Measurements from ENCODE around the gene C12orf56. TPM values are rescaled to one million over a fixed set of nuclear protein-coding genes. Genes with fewer than 3 reads are reported as not detected.
A peak's percentile ranks its signal among the peaks of the same experiment; 100 is the strongest.

Gene C12orf56
- total RNA-seq (under 1 TPM in 4 of 5 donors, not detected in 1; 0.07 to 0.33 (median 0.24) TPM), total RNA-seq (0 to 0.40 (median 0.06) reads per million in 29 experiments)
- 0.24 TPM for total RNA-seq (2013)

- peaks cover 7 to 23% of the 10 kb centered on the region in 2 experiments for H3K4me1 ChIP-seq (ENCODE audit: control insufficient read depth in 1 of 2, extremely low read depth in 1 of 2, insufficient read depth in 2 of 2, low read length in 2 of 2)
- no peaks in the 10 kb centered on the region for H3K36me3 Mint-ChIP-seq
- H3K27ac Mint-ChIP-seq, result peak within 1 kb of the TSS in 1 of 2 donors; percentile 6
- no peaks in the 10 kb centered on the region for H3K9me3 Mint-ChIP-seq
- 4% methylated on average over 65 of the region's 66 CpGs for WGBS (ENCODE audit: insufficient coverage)
- peaks cover 0 to 2% of the 10 kb centered on the region in 2 donors for H3K27me3 Mint-ChIP-seq
- peak in 5 of 35 experiments; percentile 3 to 33 (median 19) for DNase-seq
- POLR2A ChIA-PET, result no interaction called here
- no peak within 1 kb of the TSS for H3K27ac ChIP-seq (ENCODE audit: low read length)
- peak; percentile 42 to 64 (median 51) for ATAC-seq (replicated peaks in 1 of 4)
- peaks cover 0 to 18% of the 10 kb centered on the region in 2 experiments for H3K27me3 ChIP-seq (replicated peaks in 1 of 2; ENCODE audit: control insufficient read depth in 2 of 2, extremely low read depth in 1 of 2, insufficient read depth in 2 of 2, low read length in 1 of 2)
- H3K4me3 Mint-ChIP-seq, result peak within 1 kb of the TSS; percentile 79 to 81 (median 79)
- CTCF ChIA-PET, result interaction anchor here in 1 of 2 donors (0.7 to 1.0 kb wide), 2 partner anchors 14 to 549 kb away, joined by 3 to 4 read pairs; partner anchors contain the start of gene XPOT
- peak within 1 kb of the TSS; percentile 46 to 63 for H3K4me3 ChIP-seq (ENCODE audit: control insufficient read depth in 1 of 2, extremely low read depth in 1 of 2, low read length in 1 of 2)
- H3K9me3 ChIP-seq, result no peaks in the 10 kb centered on the region
- peaks cover 23 to 28% (median 25%) of the 10 kb centered on the region in 3 donors for H3K4me1 Mint-ChIP-seq
- no peaks in the 10 kb centered on the region for H3K36me3 ChIP-seq (ENCODE audit: control insufficient read depth in 2 of 2, extremely low read depth in 1 of 2, insufficient read depth in 1 of 2, low read length in 1 of 2)
Observed at GRCh38 chr12:64390275-64390851, at the start of gene C12orf56. Gene C12orf56, minus strand, starts transcription at chr12:64390758. Its CDS starts 193 bp downstream, at chr12:64390565.

DNA sequence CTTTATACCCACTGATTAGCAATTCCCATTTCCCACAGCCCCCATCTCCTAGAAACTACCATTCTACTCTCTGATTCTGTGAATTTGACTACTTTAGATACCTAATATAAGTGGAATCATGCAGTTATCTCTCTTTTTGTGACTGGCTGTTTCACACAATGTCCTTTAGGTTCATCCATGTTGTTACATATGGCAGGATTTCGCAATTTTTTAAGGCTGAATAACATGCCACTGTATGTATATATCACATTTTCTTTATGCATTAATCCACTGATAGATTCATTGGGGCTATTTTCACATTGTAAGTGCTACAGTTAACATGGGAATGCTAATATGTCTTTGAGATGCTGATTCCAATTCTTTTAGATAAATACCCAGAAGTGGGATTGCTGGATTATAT, 49.5 kb upstream of the C12orf56 start:
- no peak overlapping the region for H3K4me3 Mint-ChIP-seq
- WGBS (ENCODE audit: insufficient coverage), result no CpG with 5 or more reads among the region's 1 CpG
- DNase-seq (no peak), ATAC-seq (replicated peaks in 1 of 4) (no peak)
- H3K4me1 Mint-ChIP-seq, result peaks cover 7 to 9% (median 8%) of the 10 kb centered on the region in 3 donors
- H3K27me3 Mint-ChIP-seq, result no peaks in the 10 kb centered on the region
- peaks cover 12 to 57% of the 10 kb centered on the region in 2 donors for H3K36me3 ChIP-seq (ENCODE audit: control insufficient read depth in 2 of 2, extremely low read depth in 1 of 2, insufficient read depth in 1 of 2, low read length in 1 of 2)
- H3K9me3 Mint-ChIP-seq, result no peaks in the 10 kb centered on the region
- no peak overlapping the region for H3K27ac Mint-ChIP-seq
- no peaks in the 10 kb centered on the region for H3K27me3 ChIP-seq (replicated peaks in 1 of 2; ENCODE audit: control insufficient read depth in 2 of 2, extremely low read depth in 1 of 2, insufficient read depth in 2 of 2, low read length in 1 of 2)
- no peak overlapping the region for H3K27ac ChIP-seq (ENCODE audit: low read length)
- ChIA-PET POLR2A (no interaction called here), CTCF (no interaction called here)
- H3K9me3 ChIP-seq, result no peaks in the 10 kb centered on the region
- H3K4me1 ChIP-seq (ENCODE audit: control insufficient read depth in 1 of 2, extremely low read depth in 1 of 2, insufficient read depth in 2 of 2, low read length in 2 of 2), result no peaks in the 10 kb centered on the region
- no peak overlapping the region for H3K4me3 ChIP-seq (ENCODE audit: control insufficient read depth in 1 of 2, extremely low read depth in 1 of 2, low read length in 1 of 2)
- peaks cover 54% of the 10 kb centered on the region for H3K36me3 Mint-ChIP-seq

- Histone ChIP-seq H3K27ac (ENCODE audit: low read length) (no peak overlapping the region), H3K9me3 (no peaks in the 10 kb centered on the region), H3K27me3 (replicated peaks in 1 of 2; ENCODE audit: control insufficient read depth in 2 of 2, extremely low read depth in 1 of 2, insufficient read depth in 2 of 2, low read length in 1 of 2) (no peaks in the 10 kb centered on the region), H3K4me1 (ENCODE audit: control insufficient read depth in 1 of 2, extremely low read depth in 1 of 2, insufficient read depth in 2 of 2, low read length in 2 of 2) (no peaks in the 10 kb centered on the region), H3K4me3 (ENCODE audit: control insufficient read depth in 1 of 2, extremely low read depth in 1 of 2, low read length in 1 of 2) (no peak overlapping the region), H3K36me3 (ENCODE audit: control insufficient read depth in 2 of 2, extremely low read depth in 1 of 2, insufficient read depth in 1 of 2, low read length in 1 of 2) (peaks cover 10 to 84% of the 10 kb centered on the region in 2 donors)
- Mint-ChIP-seq H3K9me3 (no peaks in the 10 kb centered on the region), H3K4me1 (no peaks in the 10 kb centered on the region), H3K27me3 (no peaks in the 10 kb centered on the region), H3K36me3 (peaks cover 73% of the 10 kb centered on the region), H3K4me3 (no peak overlapping the region), H3K27ac (no peak overlapping the region)
- no peak for DNase-seq
- ChIA-PET CTCF (no interaction called here), POLR2A (no interaction called here)
- ATAC-seq (replicated peaks in 1 of 4), result no peak
- 83% methylated on average over 1 of the region's 5 CpGs for WGBS (ENCODE audit: insufficient coverage)
Observed at GRCh38 chr12:64433915-64434314, 43.4 kb upstream of the C12orf56 start.

- no peak overlapping the region for H3K27ac ChIP-seq (ENCODE audit: low read length)
- Mint-ChIP-seq H3K27me3 (no peaks in the 10 kb centered on the region), H3K4me3 (no peak overlapping the region), H3K36me3 (peaks cover 69% of the 10 kb centered on the region), H3K9me3 (no peaks in the 10 kb centered on the region), H3K27ac (no peak overlapping the region), H3K4me1 (no peaks in the 10 kb centered on the region)
- WGBS (ENCODE audit: insufficient coverage), result 96% methylated on average over 3 of the region's 4 CpGs
- ChIA-PET CTCF (interaction anchor here in 1 of 2 donors (0.6 kb wide), 1 partner anchor 312 kb away, joined by 9 read pairs; no protein-coding TSS in a partner anchor), POLR2A (no interaction called here)
- H3K27me3 ChIP-seq (replicated peaks in 1 of 2; ENCODE audit: control insufficient read depth in 2 of 2, extremely low read depth in 1 of 2, insufficient read depth in 2 of 2, low read length in 1 of 2), result no peaks in the 10 kb centered on the region
- H3K4me3 ChIP-seq (ENCODE audit: control insufficient read depth in 1 of 2, extremely low read depth in 1 of 2, low read length in 1 of 2), result no peak overlapping the region
- DNase-seq, result no peak
- H3K4me1 ChIP-seq (ENCODE audit: control insufficient read depth in 1 of 2, extremely low read depth in 1 of 2, insufficient read depth in 2 of 2, low read length in 2 of 2), result no peaks in the 10 kb centered on the region
- no peak for ATAC-seq (replicated peaks in 1 of 4)
- H3K36me3 ChIP-seq (ENCODE audit: control insufficient read depth in 2 of 2, extremely low read depth in 1 of 2, insufficient read depth in 1 of 2, low read length in 1 of 2), result peaks cover 12 to 84% of the 10 kb centered on the region in 2 donors
- no peaks in the 10 kb centered on the region for H3K9me3 ChIP-seq
Observed at GRCh38 chr12:64431791-64432190, 41.2 kb upstream of the C12orf56 start.

- DNase-seq (no peak), ATAC-seq (replicated peaks in 1 of 4) (no peak)
- Histone ChIP-seq H3K27ac (ENCODE audit: low read length) (no peak overlapping the region), H3K4me1 (ENCODE audit: control insufficient read depth in 1 of 2, extremely low read depth in 1 of 2, insufficient read depth in 2 of 2, low read length in 2 of 2) (no peaks in the 10 kb centered on the region), H3K9me3 (no peaks in the 10 kb centered on the region), H3K4me3 (ENCODE audit: control insufficient read depth in 1 of 2, extremely low read depth in 1 of 2, low read length in 1 of 2) (no peak overlapping the region), H3K36me3 (ENCODE audit: control insufficient read depth in 2 of 2, extremely low read depth in 1 of 2, insufficient read depth in 1 of 2, low read length in 1 of 2) (peaks cover 8 to 84% of the 10 kb centered on the region in 2 donors), H3K27me3 (replicated peaks in 1 of 2; ENCODE audit: control insufficient read depth in 2 of 2, extremely low read depth in 1 of 2, insufficient read depth in 2 of 2, low read length in 1 of 2) (no peaks in the 10 kb centered on the region)
- no peaks in the 10 kb centered on the region for H3K4me1 Mint-ChIP-seq
- H3K27ac Mint-ChIP-seq, result no peak overlapping the region
- no peak overlapping the region for H3K4me3 Mint-ChIP-seq
- no peaks in the 10 kb centered on the region for H3K9me3 Mint-ChIP-seq
- H3K27me3 Mint-ChIP-seq, result no peaks in the 10 kb centered on the region
- peaks cover 71% of the 10 kb centered on the region for H3K36me3 Mint-ChIP-seq
- POLR2A ChIA-PET, result interaction anchor here in 1 of 2 donors (0.7 kb wide), 1 partner anchor 19 kb away, joined by 3 read pairs; no protein-coding TSS in a partner anchor
- no CpG with 5 or more reads among the region's 2 CpGs for WGBS (ENCODE audit: insufficient coverage)
- CTCF ChIA-PET, result no interaction called here
Observed at GRCh38 chr12:64430886-64431285, 40.3 kb upstream of the C12orf56 start.

DNA sequence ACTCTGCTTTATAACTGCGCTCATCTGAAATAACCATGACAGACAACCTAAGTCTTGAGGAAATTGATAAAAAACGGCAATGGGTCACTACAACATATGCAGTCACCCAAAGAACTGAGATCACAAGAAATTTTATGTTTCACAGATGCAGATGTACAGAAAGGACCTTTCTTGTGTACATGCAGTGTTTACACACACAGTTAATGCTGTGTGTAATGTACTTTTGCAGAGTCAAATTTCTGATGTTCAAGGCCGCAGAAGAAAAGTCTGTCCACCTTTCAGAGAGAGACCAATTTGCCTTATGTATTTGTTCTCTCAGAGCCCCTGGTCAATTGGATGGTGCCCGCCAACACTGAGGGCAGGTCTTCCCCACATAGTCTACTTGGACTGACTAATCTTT, 38.4 kb upstream of the C12orf56 start:
- ATAC-seq (replicated peaks in 1 of 4) (no peak), DNase-seq (no peak)
- peaks cover 8 to 83% of the 10 kb centered on the region in 2 donors for H3K36me3 ChIP-seq (ENCODE audit: control insufficient read depth in 2 of 2, extremely low read depth in 1 of 2, insufficient read depth in 1 of 2, low read length in 1 of 2)
- H3K9me3 ChIP-seq, result no peaks in the 10 kb centered on the region
- H3K4me1 Mint-ChIP-seq, result no peaks in the 10 kb centered on the region
- H3K36me3 Mint-ChIP-seq, result peaks cover 71% of the 10 kb centered on the region
- H3K4me3 ChIP-seq (ENCODE audit: control insufficient read depth in 1 of 2, extremely low read depth in 1 of 2, low read length in 1 of 2), result no peak overlapping the region
- 100% methylated on average over 1 of the region's 4 CpGs for WGBS (ENCODE audit: insufficient coverage)
- no peaks in the 10 kb centered on the region for H3K27me3 Mint-ChIP-seq
- no peaks in the 10 kb centered on the region for H3K9me3 Mint-ChIP-seq
- H3K4me1 ChIP-seq (ENCODE audit: control insufficient read depth in 1 of 2, extremely low read depth in 1 of 2, insufficient read depth in 2 of 2, low read length in 2 of 2), result no peaks in the 10 kb centered on the region
- ChIA-PET CTCF (no interaction called here), POLR2A (no interaction called here)
- H3K4me3 Mint-ChIP-seq, result no peak overlapping the region
- no peak overlapping the region for H3K27ac Mint-ChIP-seq
- H3K27me3 ChIP-seq (replicated peaks in 1 of 2; ENCODE audit: control insufficient read depth in 2 of 2, extremely low read depth in 1 of 2, insufficient read depth in 2 of 2, low read length in 1 of 2), result no peaks in the 10 kb centered on the region
- no peak overlapping the region for H3K27ac ChIP-seq (ENCODE audit: low read length)
